Activated CD4-positive, alpha-beta T cell treated with anti-CD3 and anti-CD28 coated beads for 48 hours (primary cell): Measurements from ENCODE around the gene FNDC3B.
"Not testable (repeated sequence)": the region's sequence is repeated elsewhere in the genome, so short reads cannot be mapped to it uniquely, and the experiment has no call there.

Source experiments
- DNase-seq: peaks from one replicate; pipeline ENCODE4 v3.0.0-alpha.2; 2020

FNDC3B gene

DNA sequence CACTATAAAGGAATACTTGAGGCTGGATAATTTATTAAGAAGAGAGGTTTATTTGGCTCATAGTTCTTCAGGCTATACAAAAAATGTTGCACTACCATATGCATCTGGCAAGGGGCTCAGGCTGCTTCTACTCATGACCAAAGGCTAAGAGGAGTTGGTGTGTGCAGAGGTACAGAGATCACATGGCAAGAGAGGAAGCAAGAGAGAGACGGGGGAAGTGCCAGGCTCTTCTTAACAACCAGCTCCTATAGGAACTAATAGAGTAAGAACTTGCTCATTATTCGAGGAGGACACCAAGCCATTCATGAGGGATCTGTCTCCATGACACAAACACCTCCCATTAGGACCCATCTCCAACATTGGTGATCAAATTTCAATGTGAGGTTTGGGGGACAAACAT, 6.0 kb upstream of the FNDC3B start:
- no peak for DNase-seq

DNA sequence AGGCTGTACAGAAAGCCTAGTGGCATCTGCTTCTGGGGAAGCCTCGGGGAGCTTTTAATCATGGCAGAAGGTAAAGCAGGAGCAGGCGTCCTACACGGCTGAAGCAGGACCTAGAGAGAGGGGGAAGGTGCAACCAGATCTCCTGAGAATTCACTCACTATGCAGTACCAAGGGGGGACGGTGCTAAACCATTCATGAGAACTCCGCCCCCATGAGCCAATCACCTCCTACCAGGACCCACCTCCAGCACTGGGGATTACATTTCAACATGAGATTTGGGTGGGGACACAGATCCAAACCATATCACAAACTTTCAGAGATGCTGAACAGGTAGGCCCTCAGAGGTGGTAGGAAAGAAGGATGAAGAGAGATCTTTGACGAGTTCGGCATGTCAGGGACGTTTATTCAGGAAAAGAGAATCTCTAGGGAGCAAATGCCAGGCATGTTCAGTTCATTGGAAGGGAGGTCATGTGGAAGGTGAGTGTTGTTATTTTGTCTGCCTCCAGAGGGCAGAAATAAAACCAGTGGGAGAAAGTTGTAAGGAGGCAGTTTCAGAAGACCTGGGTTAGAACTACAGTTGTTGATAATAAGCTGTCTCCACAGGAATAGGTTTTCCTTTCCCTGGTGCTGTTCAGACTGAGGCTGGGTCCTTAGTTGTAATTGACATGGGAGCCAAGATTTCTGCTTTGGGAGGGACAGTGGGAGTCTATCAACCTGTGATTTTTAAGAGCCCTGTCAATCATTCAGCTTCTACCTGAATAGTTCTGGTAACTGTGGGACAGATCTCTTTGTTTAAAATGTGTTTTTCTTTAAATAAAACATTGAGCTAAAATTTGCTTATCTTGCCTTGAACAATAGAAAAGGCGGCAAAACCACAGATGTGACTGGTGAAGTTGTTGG, 4.3 kb upstream of the FNDC3B start:
- DNase-seq: no peak

DNA sequence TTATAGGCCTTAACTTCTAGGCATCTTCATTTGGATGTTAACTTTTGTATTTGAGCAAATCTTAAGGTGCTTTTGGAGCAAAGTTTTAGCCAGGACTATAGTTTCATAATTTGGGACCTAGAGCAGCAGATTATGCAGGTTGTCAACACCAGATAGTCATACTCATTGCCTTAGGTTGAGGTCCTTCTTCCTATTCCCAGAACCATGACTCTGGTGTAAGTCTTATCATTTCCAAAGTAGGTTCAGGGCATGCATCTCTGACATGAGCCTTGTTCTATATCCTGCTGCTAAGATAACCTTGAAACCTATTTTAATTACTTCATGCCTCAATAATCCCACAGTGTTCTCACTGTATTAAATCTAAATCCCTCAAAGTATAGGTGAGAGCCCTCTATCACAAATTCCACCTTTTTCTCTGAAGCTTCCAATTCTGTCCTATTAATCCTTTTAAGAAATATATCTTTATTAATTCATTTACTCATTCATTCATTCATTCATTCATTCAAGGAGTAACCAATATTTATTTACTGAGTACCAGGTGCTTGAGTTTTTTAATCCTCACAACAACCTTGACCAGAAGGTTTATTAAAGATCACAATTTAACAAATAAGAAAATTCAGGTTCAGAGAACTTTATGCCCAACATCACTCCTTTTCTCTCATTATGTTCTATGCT, 2.7 kb upstream of the FNDC3B start:
- DNase-seq: no peak

DNA sequence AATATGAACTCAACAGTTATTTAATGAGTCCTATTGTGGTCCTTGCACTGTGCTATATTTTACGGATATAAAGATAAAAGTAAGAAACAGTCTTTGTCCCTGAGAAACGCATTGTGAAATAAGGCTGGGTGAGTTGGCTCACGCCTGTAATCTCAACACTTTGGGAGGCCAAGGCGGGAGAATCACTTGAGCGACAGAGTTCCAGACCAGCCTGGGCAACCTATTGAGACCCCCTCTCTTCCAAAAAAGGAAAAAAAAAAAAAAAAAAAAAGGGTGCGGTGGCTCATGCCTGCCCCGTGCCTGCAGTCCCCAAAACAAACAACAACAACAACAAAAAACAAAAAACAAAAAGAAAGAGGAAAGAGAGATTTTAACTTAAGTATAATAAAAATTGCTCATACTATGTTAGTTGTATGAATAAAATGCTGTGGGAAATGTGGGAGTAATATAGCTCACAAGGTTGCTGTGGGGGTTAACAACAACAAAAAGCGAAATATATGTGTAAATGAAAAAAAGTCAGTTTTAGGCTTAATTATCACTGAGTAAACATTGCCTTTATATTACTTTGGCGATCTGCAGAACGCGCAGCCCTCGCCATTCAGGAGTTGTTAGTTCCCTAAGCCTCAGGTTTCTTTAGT, 461 bp upstream of the FNDC3B start:
- DNase-seq: no peak

DNA sequence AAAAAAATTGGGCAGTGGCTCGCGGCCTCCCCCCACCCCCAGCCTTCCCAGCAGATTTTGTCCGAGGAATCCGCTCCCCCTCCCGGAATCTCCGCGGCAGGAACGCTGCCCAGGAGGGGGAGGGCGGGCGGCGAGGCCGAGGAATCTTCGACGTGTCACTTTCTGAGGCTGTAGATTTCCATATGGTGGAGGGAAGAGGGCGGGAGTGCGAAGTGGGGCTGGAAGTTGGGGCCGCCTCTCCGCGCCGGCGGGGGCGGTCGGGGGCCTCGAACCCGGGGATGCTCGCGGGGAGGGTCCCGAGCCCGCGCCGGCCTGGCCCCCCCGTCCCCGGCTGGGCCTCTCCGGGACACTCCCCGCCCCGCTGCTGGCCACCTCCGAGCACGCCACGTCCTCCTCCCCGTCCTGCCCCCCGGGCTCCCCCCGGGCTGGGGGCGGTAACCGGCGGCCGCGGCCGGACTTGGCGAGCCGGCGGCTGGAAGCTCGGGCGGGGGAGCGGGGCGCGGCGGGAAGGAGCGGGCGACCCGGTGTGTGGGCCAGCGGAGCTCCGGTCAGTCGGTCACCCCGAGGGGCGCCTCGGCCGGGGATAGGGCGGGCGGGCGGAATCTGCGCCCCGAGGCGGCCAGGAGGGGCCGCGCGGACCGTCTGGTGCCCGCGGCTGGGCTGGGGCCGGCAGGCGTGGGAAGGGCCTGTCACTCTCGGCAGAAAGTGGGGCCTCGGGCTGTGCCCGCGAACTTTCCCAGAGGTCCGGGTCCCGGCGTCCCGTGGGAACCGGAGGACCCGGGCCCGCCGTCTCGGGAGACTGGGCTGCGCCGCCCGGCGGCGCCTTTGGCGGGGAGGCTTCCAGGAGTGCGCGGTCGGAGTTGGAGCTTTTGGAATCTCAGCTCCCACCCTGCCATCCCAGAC, 951 bp downstream of the FNDC3B start:
- peak; percentile 37 for DNase-seq

GRCh38 chr3:172040981-172041963, 1.9 kb downstream of the FNDC3B start:
- no peak for DNase-seq

DNA sequence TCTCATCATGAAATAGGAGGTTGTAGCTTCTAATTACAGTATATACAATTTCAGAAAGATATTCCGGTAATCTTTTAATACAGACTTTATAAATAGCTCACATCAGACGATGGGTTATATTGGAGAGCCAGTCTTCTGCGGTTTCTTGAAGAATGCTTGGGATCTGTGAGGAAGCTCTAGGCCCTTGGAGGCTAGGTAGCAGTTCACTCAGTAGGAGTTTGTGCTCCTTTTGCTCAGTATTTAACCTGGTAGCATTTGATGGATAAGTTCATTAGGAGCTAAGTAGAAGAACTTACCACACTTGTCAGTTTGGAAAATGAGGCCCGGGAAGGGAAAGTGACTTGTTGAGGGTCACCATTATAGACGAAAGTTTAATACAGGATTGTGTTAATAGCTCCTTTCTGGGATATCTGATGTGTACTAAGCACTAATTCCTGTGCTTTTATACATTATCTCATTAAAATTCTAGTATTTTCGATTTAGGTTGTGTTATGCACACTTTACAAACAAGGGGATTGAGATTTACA, 2.8 kb downstream of the FNDC3B start:
- no peak for DNase-seq

GRCh38 chr3:172042663-172043179, 3.3 kb downstream of the FNDC3B start:
- not testable (repeated sequence) for DNase-seq

DNA sequence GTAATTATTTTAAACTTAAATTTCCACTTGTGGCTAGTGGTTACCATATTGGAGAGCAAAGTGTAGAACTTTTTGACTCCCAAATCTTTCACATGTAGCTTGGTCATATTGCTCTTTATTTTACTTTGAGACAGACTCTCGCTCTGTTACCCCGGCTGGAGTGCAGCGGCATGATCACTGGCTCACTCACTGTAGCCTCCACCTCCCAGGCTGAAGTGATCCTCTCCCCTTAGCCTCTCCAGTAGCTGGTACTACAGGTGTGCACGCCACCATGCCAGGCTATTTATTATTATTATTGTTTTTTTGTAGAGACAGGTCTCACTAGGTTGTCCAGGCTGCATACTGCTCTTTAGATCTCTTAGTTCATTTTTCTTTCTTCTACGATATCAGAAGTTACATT, 3.9 kb downstream of the FNDC3B start:
- DNase-seq: no peak

DNA sequence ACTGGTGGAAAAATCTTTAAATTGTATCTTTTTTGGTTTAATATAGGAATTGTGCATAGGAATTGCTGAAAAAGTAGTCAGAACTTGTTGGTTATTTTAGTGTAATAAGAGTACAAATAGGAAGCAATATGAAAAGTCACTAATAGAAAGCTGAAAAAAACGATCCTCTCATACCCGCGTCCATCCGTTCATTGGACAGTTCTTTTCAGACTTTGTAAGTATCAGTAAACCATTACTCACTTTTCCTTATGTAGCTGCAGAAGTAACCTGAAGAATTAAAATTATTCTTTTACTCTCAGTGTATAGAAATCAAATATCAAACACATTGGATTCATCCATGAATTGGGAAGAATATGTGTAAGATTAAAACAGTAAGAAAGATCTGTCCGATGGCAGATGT, 4.4 kb downstream of the FNDC3B start:
- no peak for DNase-seq

- no peak for DNase-seq
Measured at GRCh38 chr3:172044833-172045585, 5.6 kb downstream of the FNDC3B start.

DNA sequence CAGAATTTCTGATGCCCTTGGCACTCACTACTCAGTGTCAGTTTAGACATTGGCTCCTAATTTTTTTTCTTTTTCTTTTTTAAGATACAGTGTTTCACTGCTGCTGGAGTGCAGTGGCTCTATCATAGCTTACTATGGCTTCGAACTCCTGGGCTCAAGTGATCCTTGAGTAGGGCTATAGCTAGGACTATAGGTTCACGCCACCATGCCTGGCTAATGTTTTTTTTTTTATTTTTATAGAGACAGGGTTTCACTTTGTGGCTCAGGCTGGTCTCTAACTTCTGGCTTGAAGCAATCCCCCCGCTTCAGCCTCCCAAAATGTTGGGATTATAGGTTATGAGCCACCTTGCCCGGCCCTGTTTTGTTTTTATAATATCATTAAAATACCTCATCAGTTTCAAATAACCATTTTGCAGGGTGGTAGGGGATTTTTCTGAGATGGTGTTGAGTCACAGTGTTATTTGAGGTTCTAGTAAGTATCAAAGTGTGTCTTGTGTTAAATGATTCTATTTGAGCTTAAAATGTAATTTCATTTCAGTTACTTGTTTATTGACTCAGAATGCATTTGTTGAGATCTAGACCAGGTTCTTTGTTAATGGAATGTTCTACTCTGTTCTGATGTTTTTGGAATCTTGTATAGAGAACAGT, 7.0 kb downstream of the FNDC3B start:
- no peak for DNase-seq

DNA sequence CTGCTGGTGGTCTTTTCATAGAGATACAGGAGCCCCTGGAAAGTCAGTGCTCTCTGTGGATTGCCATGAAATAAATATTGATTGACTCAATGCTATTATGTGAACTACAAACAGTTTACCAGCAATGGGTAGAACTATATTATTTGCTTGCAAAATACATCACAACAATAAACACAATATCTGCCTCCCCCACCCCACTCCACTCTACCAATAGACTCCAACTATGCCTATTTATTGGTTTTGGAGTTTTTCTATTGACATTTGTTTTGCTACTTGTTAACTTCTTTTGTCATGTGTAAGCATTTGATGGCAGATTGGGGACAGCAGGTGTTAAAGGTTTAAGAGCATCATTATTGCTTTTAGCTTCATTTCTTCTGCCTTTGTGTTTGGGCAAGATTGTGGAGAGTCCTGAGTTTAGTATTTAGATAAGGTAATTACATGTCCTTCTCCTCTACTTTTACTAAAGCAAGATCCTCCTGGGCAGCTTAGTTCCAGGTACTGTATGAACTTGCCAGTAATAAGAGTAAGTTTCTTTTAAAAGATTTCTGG, 8.3 kb downstream of the FNDC3B start:
- no peak for DNase-seq

GRCh38 chr3:172048599-172048998, 9.2 kb downstream of the FNDC3B start:
- no peak for DNase-seq

- DNase-seq: no peak
Measured at GRCh38 chr3:172051310-172051956, 12.1 kb downstream of the FNDC3B start.

DNA sequence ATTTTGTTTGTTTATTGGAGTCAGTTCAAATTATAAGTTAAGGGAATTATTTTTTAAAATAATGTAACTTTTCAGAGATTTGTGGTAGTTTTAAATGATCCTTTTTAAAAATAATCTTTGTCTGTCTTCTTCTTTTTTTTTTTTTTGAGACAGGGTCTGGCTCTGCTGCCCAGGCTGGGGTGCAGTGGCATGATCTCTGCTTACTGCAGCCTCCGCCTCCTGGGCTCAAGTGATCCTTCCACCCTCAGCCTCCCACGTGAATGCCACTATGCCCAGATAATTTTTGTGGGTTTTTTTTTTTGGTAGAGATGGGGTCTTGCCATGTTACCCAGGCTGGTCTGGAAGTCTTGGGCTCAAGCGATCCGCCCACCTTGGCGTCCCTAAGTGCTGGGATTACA, 12.6 kb downstream of the FNDC3B start:
- no peak for DNase-seq

- no peak for DNase-seq
Measured at GRCh38 chr3:172052405-172052804, 13.0 kb downstream of the FNDC3B start.

DNA sequence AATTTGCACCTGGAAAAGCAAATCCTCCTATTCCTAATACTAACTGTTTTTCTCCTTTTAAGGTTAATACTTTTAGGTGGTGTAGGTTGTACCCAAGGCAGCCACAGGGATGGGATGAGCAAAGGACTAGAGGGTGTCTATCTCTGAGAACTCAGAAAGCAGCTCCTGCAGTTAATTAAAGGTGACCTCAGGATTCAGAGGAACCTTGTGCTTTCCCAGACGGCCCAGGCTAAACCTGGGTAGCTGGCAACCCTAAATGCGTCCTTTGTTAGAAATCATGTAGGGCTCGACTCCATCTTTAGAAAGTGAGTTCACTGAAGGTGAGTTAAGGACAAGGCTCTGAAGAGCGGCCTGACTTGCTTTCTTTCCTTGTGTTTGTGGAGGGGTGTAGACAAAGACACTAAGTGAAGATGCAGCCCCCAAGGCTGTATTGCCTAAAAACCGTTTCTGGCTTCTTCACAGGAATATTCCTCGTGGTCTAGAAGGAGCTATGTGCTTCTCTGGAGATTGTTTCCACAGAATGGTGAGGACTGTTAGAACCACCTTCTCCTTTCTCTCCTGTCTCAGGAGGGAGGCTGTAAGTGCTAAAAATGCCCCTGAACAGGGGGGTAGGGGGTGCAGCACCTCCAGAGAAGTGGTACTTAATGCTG, 14.9 kb downstream of the FNDC3B start:
- DNase-seq: no peak
